Measurements from ENCODE around the gene TTC7B.

DNA sequence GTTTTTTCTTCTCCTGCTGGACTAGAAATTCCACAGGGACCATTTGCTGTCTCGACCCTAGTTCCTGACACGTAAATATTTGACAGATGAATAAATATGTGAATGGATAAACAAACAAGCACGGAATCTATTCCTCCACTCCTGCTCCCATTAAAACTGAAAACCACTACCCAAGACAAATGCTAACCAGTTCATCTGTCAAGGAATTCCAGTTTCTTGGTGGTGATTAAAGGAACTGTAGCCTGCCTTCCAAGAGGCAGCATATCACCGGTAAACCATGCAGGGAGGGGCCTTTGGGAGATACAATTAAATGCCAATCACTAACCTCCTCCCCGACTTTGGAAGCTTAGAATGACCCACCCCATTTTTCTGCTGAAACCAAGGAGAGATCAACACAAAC is 95.4 kb downstream of the TTC7B start:
- TF ChIP-seq TAF1 (IDR thresholded peaks at IDR 0.05; ENCODE audit: low read depth) (no peak), POLR2AphosphoS5 (IDR thresholded peaks at IDR 0.05) (no peak), MXI1 (conservative IDR thresholded peaks at IDR 0.05; ENCODE audit: poor library complexity, severe bottlenecking) (no peak), EP300 (conservative IDR thresholded peaks at IDR 0.05; ENCODE audit: poor library complexity, severe bottlenecking) (no peak), SMC3 (conservative IDR thresholded peaks at IDR 0.05; ENCODE audit: poor library complexity) (no peak), RAD21 (conservative IDR thresholded peaks at IDR 0.05) (no peak)
- TF ChIP-seq, protein P1, sequence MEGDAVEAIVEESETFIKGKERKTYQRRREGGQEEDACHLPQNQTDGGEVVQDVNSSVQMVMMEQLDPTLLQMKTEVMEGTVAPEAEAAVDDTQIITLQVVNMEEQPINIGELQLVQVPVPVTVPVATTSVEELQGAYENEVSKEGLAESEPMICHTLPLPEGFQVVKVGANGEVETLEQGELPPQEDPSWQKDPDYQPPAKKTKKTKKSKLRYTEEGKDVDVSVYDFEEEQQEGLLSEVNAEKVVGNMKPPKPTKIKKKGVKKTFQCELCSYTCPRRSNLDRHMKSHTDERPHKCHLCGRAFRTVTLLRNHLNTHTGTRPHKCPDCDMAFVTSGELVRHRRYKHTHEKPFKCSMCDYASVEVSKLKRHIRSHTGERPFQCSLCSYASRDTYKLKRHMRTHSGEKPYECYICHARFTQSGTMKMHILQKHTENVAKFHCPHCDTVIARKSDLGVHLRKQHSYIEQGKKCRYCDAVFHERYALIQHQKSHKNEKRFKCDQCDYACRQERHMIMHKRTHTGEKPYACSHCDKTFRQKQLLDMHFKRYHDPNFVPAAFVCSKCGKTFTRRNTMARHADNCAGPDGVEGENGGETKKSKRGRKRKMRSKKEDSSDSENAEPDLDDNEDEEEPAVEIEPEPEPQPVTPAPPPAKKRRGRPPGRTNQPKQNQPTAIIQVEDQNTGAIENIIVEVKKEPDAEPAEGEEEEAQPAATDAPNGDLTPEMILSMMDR (IDR thresholded peaks at IDR 0.05; ENCODE audit: poor library complexity, severe bottlenecking), result no peak
- TF ChIP-seq, protein P2, sequence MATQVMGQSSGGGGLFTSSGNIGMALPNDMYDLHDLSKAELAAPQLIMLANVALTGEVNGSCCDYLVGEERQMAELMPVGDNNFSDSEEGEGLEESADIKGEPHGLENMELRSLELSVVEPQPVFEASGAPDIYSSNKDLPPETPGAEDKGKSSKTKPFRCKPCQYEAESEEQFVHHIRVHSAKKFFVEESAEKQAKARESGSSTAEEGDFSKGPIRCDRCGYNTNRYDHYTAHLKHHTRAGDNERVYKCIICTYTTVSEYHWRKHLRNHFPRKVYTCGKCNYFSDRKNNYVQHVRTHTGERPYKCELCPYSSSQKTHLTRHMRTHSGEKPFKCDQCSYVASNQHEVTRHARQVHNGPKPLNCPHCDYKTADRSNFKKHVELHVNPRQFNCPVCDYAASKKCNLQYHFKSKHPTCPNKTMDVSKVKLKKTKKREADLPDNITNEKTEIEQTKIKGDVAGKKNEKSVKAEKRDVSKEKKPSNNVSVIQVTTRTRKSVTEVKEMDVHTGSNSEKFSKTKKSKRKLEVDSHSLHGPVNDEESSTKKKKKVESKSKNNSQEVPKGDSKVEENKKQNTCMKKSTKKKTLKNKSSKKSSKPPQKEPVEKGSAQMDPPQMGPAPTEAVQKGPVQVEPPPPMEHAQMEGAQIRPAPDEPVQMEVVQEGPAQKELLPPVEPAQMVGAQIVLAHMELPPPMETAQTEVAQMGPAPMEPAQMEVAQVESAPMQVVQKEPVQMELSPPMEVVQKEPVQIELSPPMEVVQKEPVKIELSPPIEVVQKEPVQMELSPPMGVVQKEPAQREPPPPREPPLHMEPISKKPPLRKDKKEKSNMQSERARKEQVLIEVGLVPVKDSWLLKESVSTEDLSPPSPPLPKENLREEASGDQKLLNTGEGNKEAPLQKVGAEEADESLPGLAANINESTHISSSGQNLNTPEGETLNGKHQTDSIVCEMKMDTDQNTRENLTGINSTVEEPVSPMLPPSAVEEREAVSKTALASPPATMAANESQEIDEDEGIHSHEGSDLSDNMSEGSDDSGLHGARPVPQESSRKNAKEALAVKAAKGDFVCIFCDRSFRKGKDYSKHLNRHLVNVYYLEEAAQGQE (IDR thresholded peaks at IDR 0.05; ENCODE audit: borderline replicate concordance), result no peak
